ENCODE data around the gene PKN3. TPM values are rescaled to one million over a fixed set of nuclear protein-coding genes. Genes with fewer than 3 reads are reported as not detected.
"Not testable (repeated sequence)": the region's sequence is repeated elsewhere in the genome, so short reads cannot be mapped to it uniquely, and the experiment has no call there.

Gene PKN3
- total RNA-seq (ENCODE audit: low replicate concordance) = 1.2 and 3.6 TPM in 2 replicates

DNA sequence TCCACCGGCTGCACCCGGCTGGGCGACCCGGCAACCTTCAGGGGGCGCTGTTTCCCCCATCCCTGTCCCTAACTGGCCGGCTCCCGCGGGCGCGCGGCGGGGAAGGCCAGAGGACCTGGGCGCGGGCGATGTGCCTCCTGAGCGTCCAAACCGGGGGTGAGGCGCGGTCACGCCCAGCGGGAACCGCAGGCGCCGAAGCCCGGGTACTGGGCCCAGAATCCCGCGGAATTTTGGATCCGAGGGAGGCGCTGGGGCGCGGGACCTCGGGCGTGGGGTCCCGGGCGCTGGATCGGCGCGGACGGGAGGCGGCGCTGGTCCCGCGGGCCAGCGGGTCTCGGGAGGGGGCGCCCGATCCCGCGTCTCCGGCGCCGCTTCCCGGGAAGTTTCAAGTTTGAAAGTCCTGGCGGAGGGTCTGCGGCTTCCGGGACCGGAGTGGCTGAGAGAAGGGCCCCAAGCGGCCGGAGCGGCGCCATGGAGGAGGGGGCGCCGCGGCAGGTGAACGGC lies at the start of gene PKN3:
Gene PKN3, plus strand, starts transcription at position 59 of the 504 bp plus-strand sequence. Its CDS starts 413 bp downstream, at position 472.
- DNase-seq (ENCODE audit: low read depth) = peak; percentile 73
- peak within 1 kb of the TSS; percentile 74 for H3K4me3 ChIP-seq (ENCODE audit: low read depth, low read length)
- TF ChIP-seq CTCF (IDR thresholded peaks at IDR 0.05; ENCODE audit: insufficient read depth, low read length) = peak; percentile 89

GRCh38 chr9:128653908-128654307 lies 48.4 kb upstream of the PKN3 start:
- H3K4me3 ChIP-seq (ENCODE audit: low read depth, low read length) = no peak overlapping the region
- TF ChIP-seq CTCF (IDR thresholded peaks at IDR 0.05; ENCODE audit: insufficient read depth, low read length) = no peak
- no peak for DNase-seq (ENCODE audit: low read depth)

- no peak for TF ChIP-seq CTCF (IDR thresholded peaks at IDR 0.05; ENCODE audit: insufficient read depth, low read length)
- no peak for DNase-seq (ENCODE audit: low read depth)
- H3K4me3 ChIP-seq (ENCODE audit: low read depth, low read length) = no peak overlapping the region
These were observed 47.8 kb upstream of the PKN3 start for GRCh38 chr9:128654481-128654880.

GRCh38 chr9:128656416-128657343 lies 45.6 kb upstream of the PKN3 start, which contains the start of gene DYNC2I2:
DYNC2I2 (minus strand) TSS chr9:128656847; CDS start chr9:128656726, 121 bp downstream.
- peak within 1 kb of the TSS; percentile 77 for H3K4me3 ChIP-seq (ENCODE audit: low read depth, low read length)
- no peak for TF ChIP-seq CTCF (IDR thresholded peaks at IDR 0.05; ENCODE audit: insufficient read depth, low read length)

DNA sequence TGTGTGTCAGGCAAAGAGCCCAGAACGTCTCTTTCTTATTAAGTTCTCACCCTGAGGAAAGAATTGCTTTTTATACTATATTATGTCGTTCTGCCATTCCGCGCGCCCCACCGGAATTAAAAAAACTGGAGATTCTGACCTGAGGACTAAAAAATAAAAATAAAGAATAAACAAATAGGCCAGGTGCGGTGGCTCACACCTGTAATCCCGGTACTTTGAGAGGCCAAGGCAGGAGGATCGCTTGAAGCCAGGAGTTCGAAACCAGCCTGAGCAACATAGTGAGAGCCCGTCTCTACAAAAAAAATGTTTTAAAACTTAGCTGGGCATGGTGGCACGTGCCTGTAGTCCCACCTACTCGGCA lies 45.0 kb upstream of the PKN3 start:
- TF ChIP-seq CTCF (IDR thresholded peaks at IDR 0.05; ENCODE audit: insufficient read depth, low read length) = no peak
- DNase-seq (ENCODE audit: low read depth) = no peak
- H3K4me3 ChIP-seq (ENCODE audit: low read depth, low read length) = no peak overlapping the region

More at GRCh38 chr9:128656416-128657343, 45.6 kb upstream of the PKN3 start, which contains the start of gene DYNC2I2:
- peak; percentile 94 for DNase-seq (ENCODE audit: low read depth)

DNA sequence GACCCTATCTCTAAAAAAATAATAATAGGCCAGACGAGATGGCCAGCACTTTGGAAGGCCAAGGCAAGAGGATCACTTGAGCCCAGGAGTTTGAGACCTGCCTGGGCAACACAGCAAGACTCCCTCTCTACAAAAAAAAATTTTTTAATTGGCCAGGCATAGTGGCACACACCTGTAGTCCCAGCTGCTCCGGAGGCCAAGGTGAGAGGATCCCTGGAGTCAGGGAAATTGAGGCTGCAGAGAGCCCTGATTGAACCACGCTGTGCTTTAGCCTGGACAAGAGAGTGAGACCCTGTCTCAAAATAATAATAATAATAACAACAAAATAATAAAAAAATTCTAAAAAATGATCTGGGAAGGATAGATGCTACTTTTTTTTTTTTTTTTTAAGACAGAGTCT lies 44.5 kb upstream of the PKN3 start:
- DNase-seq (ENCODE audit: low read depth) = no peak
- no peak overlapping the region for H3K4me3 ChIP-seq (ENCODE audit: low read depth, low read length)
- TF ChIP-seq CTCF (IDR thresholded peaks at IDR 0.05; ENCODE audit: insufficient read depth, low read length) = no peak

DNA sequence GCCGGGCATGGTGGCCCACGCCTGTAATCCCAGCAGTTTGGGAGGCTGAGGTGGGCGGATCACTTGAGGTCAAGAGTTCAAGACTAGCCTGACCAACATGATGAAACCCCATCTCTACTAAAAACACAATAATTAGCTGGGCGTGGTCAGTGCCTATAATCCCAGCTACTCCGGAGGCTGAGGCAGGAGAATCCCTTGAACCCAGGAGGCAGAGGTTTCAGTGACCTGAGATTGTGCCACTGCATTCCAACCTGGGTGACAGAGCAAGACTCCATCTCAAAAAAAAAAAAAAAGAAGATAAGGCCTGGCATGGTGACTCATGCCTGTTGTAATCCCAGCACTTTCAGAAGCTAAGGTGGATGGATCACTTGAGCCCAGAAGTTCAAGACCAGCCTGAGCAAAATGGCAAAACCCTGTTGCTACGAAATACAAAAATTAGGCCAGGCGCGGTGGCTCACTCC lies 35.8 kb upstream of the PKN3 start:
- H3K4me3 ChIP-seq (ENCODE audit: low read depth, low read length) = not testable (repeated sequence)
- DNase-seq (ENCODE audit: low read depth) = peak; percentile 55

Measured in fibroblast of the aortic adventitia (primary cell).